GM21737 (cell line): ENCODE data around the gene CYRIA.

Experiments used
- ATAC-seq: cut with Tn5 transposase; IDR thresholded peaks from one replicate; pipeline ENCODE4 v1.9.1; 2021; ENCODE audit warnings: mild to moderate bottlenecking, moderate library complexity; ENCODE audit not compliant: unreplicated experiment

Gene CYRIA

DNA sequence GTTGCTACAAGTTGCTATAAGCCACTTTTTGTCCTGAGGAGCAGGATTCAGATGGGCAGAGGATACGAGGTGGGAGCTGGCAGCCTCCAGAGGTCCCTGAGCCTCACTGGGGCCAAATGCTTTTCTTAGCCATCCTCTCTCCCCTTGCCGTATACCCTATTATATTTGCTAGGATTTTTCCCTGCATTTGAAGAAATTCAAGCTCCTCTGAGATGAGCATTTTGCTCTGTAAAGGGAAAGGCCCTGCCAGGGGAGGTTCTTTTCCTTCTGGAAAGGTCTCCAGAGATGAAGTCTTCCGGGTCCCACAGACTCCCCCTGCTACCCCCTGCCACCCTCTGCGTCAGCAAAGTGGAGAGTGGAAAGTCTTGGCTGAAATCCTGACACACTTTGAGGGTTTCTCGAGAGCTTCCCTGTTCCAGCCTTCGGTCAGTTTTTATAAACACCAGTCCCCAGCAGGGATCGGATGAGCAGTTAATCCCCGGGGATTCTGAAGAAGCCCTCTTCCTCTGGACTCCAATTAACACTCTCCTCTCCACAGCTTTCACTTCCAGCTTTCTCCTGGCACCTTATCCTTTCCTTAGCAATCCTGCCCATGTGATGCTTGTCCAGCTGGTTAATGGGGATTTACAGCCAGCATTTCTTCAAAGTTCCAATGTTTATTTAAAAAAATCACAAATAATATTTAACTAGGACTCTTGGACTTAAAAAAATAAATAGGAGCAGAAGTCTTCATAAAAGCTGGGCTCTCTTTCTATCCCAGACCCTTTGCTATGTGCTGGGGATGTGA, 13.1 kb downstream of the CYRIA start:
- ATAC-seq = no peak

DNA sequence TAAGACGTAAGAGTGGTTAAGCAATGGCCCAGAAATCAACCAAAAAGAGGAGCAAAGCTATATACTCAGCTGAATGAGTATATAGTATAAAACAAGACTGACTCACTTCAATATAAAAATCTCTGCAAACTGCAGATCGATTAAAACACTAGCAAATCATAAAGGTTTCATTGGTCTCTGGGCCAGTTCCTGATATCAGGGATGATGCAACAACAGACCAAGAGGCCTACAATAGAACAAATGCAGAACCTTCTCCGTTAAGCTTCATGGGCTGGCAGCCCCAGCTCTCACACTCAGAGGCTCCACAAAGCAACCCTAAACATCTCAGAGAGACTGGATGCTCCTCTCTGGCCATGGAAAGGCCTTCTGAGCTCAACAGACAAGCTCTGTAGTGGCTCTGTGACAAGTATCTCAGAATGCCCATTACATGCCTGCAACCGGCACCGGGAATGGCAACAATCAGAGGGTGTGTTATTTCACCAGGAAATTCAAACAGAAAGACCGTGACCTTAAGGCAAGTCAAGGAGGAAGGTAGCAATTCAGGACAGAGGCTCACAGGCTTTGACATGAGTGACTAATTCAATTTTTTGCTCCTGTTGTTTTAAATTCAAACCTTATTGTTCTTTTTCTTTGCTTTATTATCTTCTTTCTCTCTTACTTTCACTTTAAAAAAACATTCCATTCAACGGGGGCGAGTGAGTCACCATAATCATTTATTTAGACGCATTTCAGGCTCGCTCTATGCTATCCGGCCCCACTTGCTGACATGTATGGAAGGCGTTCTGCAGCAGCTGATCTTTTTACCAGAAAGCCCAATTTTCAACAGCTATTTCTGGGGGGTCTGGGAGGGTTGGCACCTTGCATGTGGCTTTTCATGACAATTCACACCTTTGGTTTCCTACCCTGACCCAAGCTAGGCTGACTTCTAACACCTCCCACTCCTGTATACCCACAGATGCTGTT, 15.1 kb downstream of the CYRIA start:
- ATAC-seq = no peak

- no peak for ATAC-seq
These were observed 16.0 kb downstream of the CYRIA start for GRCh38 chr2:16649353-16650286.

- no peak for ATAC-seq
These were observed 17.5 kb downstream of the CYRIA start for GRCh38 chr2:16647992-16648617.

- ATAC-seq = no peak
These were observed 19.7 kb downstream of the CYRIA start for GRCh38 chr2:16645775-16646559.

DNA sequence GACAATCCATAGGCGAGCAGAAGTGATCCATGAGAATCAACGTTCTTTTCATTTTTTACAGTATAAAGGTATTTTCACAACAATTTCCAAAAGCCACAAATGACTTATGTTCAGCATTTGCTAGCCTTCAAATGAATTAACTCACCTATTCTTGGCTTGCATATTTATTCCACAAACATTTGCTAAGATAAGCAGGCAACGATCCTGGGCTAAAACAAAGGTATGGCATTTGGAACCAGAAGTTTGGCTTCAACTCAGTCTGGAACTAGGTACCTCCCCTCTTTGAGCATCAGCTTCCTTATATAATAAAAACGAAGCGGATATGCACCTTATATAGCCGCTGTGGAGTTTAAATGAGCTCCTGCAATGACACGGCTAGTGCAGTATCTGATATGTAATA, 20.5 kb downstream of the CYRIA start:
- ATAC-seq = no peak

DNA sequence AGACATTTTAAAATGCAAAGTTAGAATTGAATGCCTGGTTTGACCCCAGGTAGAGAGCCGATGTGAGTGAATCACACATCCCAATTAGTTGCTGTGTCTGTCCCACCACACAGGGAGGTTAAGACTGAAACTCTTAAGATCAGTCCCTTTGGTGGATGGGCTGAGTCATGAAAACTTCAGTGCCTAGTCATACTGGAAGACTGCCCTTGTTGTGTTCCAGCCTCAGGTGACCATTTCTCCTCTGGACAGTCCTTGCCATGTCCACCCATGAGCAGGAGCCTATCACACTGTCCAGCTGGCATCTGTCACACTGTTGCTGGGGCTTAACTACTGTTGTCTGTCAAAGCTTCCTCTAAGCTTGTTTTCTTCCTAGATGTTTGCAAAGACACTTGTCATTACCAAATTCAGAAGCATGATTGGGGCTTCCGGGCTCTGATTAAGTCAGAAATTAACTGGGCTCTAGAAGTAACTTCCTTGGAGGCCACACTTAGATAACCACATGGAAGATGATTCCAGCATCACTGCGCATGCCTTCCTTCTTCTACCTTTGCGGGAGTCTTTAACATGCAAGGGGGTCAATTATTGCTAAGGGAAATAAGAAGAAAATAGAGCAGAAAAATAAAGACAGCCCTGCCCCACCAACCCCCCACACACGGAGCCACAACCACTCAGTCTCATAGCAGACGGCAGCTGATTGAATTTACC, 21.3 kb downstream of the CYRIA start:
- ATAC-seq = no peak

DNA sequence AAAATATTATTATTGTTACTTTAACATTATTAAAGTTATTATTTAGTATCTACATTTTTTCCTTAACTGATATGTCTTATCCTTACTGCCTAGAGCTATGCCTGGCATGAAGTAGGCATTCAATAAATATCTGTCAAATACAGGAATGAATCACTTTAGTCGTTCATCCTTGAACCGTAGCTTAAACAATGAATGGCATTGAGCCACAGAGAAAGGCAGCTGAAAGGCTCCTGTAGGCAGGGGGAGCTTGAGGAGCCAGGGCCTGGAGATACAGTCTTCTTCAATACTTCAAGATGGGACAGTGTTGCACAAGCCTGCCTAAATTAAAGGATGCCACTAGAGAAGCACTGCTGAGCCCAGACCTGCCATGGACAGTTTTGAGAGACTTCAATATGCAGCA, 22.5 kb downstream of the CYRIA start:
- ATAC-seq = no peak

DNA sequence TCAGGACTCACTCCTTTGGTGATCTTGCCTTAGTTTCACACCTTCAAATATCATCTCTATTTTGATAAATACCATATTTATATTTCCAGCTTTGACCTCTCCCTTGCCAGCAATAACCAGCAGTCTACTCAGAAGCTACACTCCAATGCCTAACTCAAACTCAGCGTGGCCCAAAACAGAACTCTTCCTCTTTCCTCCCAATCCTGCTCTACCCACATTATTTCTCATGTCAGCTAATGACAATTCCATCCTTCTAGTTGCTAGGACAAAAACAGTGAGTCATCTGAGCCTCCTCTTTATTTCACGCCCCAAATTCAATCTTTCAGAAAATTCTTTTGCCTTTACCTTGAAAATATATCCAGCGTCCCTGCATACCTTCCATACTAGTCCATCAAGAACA, 23.5 kb downstream of the CYRIA start:
- ATAC-seq = no peak

- no peak for ATAC-seq
These were observed 24.1 kb downstream of the CYRIA start for GRCh38 chr2:16641509-16641908.

GRCh38 chr2:16640867-16641266, 24.8 kb downstream of the CYRIA start:
- no peak for ATAC-seq

DNA sequence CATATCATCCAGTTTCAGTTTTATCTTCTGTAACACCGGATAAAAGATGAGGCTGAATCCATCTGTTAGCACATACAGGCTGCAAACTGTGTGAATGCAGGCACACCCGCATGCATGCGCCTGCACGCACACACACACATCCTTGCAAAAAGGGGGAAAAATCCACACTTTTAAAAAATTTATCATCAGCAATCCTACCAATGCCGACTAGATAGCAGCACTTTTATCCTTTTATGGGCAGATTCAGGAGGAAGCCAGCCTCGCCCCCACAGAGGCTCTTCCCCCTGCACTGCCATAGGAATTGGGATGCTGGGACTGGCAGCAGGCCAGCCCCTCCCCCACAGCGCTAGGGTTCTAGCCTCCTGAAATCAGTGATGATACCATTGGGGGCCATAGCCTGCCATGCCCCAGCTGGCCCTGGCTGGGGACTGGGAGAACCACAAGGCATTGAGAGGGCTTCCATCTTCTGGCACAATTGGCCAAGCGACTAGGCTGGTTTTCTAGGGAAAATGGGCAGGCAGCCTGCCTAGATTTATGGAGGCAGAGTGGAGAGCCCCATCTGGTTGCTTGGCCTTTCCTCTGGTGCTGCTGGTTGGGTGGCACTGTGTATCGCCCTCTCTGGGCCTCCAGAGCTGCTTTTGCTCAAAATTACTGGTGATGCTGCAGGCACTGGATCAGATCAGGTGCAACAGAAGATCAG, 25.5 kb downstream of the CYRIA start:
- ATAC-seq = no peak

GRCh38 chr2:16639431-16639830, 26.2 kb downstream of the CYRIA start:
- no peak for ATAC-seq

GRCh38 chr2:16638946-16639345, 26.7 kb downstream of the CYRIA start:
- ATAC-seq = no peak

DNA sequence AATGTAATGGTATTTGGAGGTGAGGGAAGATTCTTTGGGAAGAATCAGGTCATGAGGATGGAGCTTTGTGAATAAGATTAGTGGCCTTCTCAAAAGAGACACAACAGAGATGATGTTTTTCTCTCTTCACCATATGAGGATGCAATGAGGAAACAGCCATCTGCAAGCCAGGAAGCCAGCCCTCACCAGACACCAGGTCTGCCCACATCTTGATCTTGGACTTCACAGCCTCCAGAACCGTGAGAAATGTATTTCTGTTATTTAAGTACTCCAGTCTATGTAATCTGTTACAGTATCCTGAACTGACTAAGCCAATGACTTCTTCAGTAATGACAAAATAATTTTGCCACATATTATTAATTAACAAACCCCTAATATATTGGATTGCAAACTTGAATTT, 28.3 kb downstream of the CYRIA start:
- no peak for ATAC-seq

DNA sequence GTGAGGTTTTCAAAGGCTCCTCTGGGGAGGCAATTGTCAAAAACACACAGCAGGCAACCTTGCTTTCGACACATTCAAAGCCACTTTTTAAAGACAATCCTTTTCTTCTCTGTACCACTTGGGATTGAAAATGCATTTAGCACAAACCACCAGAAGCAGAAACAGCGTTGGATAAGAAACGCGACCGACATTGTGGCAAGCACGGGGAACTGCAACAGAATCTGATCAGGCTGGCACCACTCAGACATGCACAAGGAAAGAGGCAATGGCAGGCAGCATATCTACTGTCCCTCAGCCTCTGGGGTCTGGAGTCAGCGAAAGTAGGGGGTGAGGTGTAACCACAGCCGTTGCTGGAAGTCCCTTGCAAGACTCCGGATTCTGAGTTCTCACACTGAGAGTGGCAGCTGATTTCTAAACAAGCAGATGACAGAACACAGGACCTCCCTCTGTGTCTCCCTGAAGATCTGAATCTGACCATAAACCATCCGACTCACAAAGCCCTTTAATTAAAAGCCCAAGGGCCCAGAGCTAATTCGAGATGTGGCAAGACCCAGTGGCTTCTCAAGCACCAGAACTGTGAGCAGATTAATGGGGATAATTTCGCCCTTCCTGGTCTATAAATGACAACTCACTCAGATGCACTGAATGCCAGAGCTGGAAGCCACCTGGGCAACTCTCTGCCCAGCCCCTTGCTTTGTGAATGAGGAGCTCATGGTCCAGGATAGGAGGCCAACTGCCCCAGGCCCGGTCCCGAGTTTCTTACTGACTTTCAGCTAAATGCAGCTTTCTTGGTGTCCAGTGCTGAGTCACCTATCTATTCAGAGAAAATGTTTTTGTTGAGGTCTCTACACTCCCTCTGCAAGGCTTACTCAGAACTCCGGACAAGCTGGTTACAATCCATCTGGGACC, 29.6 kb downstream of the CYRIA start:
- ATAC-seq = no peak

DNA sequence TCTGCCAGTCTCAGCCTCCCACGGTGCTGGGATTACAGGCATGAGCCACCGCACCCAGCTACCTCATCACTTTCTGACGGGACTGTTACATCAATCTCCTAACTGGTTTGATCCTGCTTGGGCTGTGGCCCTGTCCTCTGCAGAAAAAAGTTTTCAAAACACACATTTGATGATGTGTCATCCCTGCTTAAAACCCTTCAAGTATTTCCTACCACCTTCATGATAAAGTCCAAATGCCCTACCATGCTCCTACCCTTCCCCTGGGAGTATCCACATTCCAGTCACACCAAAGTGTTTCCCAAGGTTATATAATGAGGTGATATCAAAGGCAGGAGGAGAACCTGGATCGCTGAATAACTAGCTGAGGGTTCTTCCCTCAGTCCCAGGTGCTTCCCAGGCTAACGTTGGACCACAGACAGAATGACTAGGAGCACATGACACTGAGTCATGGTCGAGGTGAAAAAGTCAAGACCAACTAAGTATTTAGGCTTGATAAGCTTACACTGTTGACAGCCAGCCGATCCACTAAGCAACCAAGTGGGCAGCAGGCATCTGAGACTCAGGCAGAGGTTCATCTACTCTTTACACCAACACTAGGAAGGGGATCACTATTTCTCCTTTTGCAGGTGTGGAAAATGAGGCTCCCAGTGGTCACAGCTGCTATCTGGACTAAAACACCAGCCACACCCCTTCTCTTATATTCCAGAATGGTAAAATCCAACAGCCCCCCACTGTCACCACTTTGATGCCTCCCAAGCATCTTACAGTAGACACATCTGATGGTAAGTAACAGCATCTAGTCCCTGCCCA, 31.8 kb downstream of the CYRIA start:
- no peak for ATAC-seq
